HEK293 (cell line): ENCODE measurements around the gene BTBD19.

Experiments
- BCL11B ChIP-seq: fragments of 450-650 bp; formaldehyde crosslinking; IDR thresholded peaks from 2 replicates; pipeline ENCODE4 v1.5.1; 2016; ENCODE audit warnings: low read depth, missing biosample characterization, missing genetic modification characterization
- GLIS1 ChIP-seq: fragments of 450-650 bp; formaldehyde crosslinking; IDR thresholded peaks from 2 replicates; pipeline ENCODE4 v1.5.1; 2016; ENCODE audit warnings: missing biosample characterization, missing genetic modification characterization
- GLIS2 ChIP-seq: fragments of 450-650 bp; formaldehyde crosslinking; IDR thresholded peaks from 2 replicates; pipeline ENCODE4 v1.5.1; 2016; ENCODE audit warnings: missing biosample characterization, missing genetic modification characterization
- IKZF3 ChIP-seq: fragments of 450-650 bp; IDR thresholded peaks from 2 replicates; pipeline ENCODE4 v1.5.0; 2018; ENCODE audit warnings: missing biosample characterization, mild to moderate bottlenecking, missing genetic modification characterization, moderate library complexity
- KLF16 ChIP-seq: fragments of 450-650 bp; formaldehyde crosslinking; IDR thresholded peaks from 2 replicates; pipeline ENCODE4 v1.5.1; 2017; ENCODE audit warnings: missing biosample characterization, missing genetic modification characterization
- MEIS1 ChIP-seq: sonication (generic); formaldehyde crosslinking; IDR thresholded peaks from 2 replicates; pipeline ENCODE4 v1.8.1; 2022; ENCODE audit warnings: missing genetic modification reagents, mild to moderate bottlenecking, borderline replicate concordance
- MZF1 ChIP-seq: fragments of 450-650 bp; formaldehyde crosslinking; IDR thresholded peaks from 2 replicates; pipeline ENCODE4 v1.5.1; 2017; ENCODE audit warnings: missing biosample characterization, missing genetic modification characterization, borderline replicate concordance
- SALL2 ChIP-seq: fragments of 450-650 bp; formaldehyde crosslinking; IDR thresholded peaks from 2 replicates; pipeline ENCODE4 v1.5.0; 2017; ENCODE audit warnings: missing biosample characterization, mild to moderate bottlenecking, missing genetic modification characterization, borderline replicate concordance
- SP2 ChIP-seq: fragments of 450-650 bp; formaldehyde crosslinking; IDR thresholded peaks from 2 replicates; pipeline ENCODE4 v1.5.1; 2016; ENCODE audit warnings: missing biosample characterization, missing genetic modification characterization
- TCF7L2 ChIP-seq: IDR thresholded peaks from 2 replicates; pipeline ENCODE4 v1.6.1; 2011; ENCODE audit warnings: low read depth, mild to moderate bottlenecking, inconsistent platforms, low read length, moderate library complexity, borderline replicate concordance
- ZBTB7A ChIP-seq: fragments of 450-650 bp; formaldehyde crosslinking; IDR thresholded peaks from 2 replicates; pipeline ENCODE4 v1.5.1; 2016; ENCODE audit warnings: low read depth, missing biosample characterization, missing genetic modification characterization
- ZFP37 ChIP-seq: fragments of 450-650 bp; formaldehyde crosslinking; IDR thresholded peaks from 2 replicates; pipeline ENCODE4 v1.5.1; 2016; ENCODE audit warnings: missing biosample characterization, missing genetic modification characterization
- ZFP69B ChIP-seq: fragments of 450-650 bp; formaldehyde crosslinking; IDR thresholded peaks from 2 replicates; pipeline ENCODE4 v1.5.1; 2016; ENCODE audit warnings: missing biosample characterization, missing genetic modification characterization
- ZNF140 ChIP-seq: fragments of 450-650 bp; formaldehyde crosslinking; IDR thresholded peaks from 2 replicates; pipeline ENCODE4 v1.5.1; 2016; ENCODE audit warnings: missing biosample characterization, missing genetic modification characterization
- ZNF214 ChIP-seq: fragments of 450-650 bp; formaldehyde crosslinking; IDR thresholded peaks from 2 replicates; pipeline ENCODE4 v1.5.1; 2017; ENCODE audit warnings: missing biosample characterization, mild to moderate bottlenecking, missing genetic modification characterization, borderline replicate concordance
- ZNF221 ChIP-seq: fragments of 450-650 bp; formaldehyde crosslinking; IDR thresholded peaks from 2 replicates; pipeline ENCODE4 v1.5.1; 2017; ENCODE audit warnings: missing biosample characterization, missing genetic modification characterization, borderline replicate concordance
- ZNF23 ChIP-seq: fragments of 450-650 bp; formaldehyde crosslinking; IDR thresholded peaks from 2 replicates; pipeline ENCODE4 v1.5.1; 2016; ENCODE audit warnings: missing biosample characterization, missing genetic modification characterization, borderline replicate concordance
- ZNF266 ChIP-seq: fragments of 450-650 bp; formaldehyde crosslinking; IDR thresholded peaks from 2 replicates; pipeline ENCODE4 v1.5.1; 2016; ENCODE audit warnings: missing biosample characterization, missing genetic modification characterization, low read depth
- ZNF391 ChIP-seq: fragments of 450-650 bp; formaldehyde crosslinking; IDR thresholded peaks from 2 replicates; pipeline ENCODE4 v1.5.1; 2016; ENCODE audit warnings: low read depth, missing biosample characterization, missing genetic modification characterization, borderline replicate concordance
- ZNF404 ChIP-seq: fragments of 450-650 bp; formaldehyde crosslinking; IDR thresholded peaks from 2 replicates; pipeline ENCODE4 v1.5.1; 2017; ENCODE audit warnings: missing biosample characterization, missing genetic modification characterization
- ZNF514 ChIP-seq: fragments of 450-650 bp; formaldehyde crosslinking; IDR thresholded peaks from 2 replicates; pipeline ENCODE4 v1.5.1; 2016; ENCODE audit warnings: missing biosample characterization, missing genetic modification characterization
- ZNF558 ChIP-seq: fragments of 450-650 bp; formaldehyde crosslinking; IDR thresholded peaks from 2 replicates; pipeline ENCODE4 v1.5.1; 2016; ENCODE audit warnings: missing biosample characterization, missing genetic modification characterization
- ZNF621 ChIP-seq: fragments of 450-650 bp; formaldehyde crosslinking; IDR thresholded peaks from 2 replicates; pipeline ENCODE4 v1.5.1; 2017; ENCODE audit warnings: missing biosample characterization, missing genetic modification characterization
- ZNF624 ChIP-seq: fragments of 450-650 bp; formaldehyde crosslinking; IDR thresholded peaks from 2 replicates; pipeline ENCODE4 v1.5.1; 2017; ENCODE audit warnings: missing biosample characterization, missing genetic modification characterization
- ZNF768 ChIP-seq: fragments of 450-650 bp; formaldehyde crosslinking; IDR thresholded peaks from 2 replicates; pipeline ENCODE4 v1.5.1; 2018; ENCODE audit warnings: missing biosample characterization, mild to moderate bottlenecking, missing genetic modification characterization
- ZNF785 ChIP-seq: fragments of 450-650 bp; formaldehyde crosslinking; IDR thresholded peaks from 2 replicates; pipeline ENCODE4 v1.5.1; 2016; ENCODE audit warnings: missing biosample characterization, missing genetic modification characterization
- ZNF792 ChIP-seq: fragments of 450-650 bp; formaldehyde crosslinking; IDR thresholded peaks from 2 replicates; pipeline ENCODE4 v1.5.1; 2016; ENCODE audit warnings: missing biosample characterization, missing genetic modification characterization
- TF ChIP-seq, protein P1 (sequence below): fragments of 450-650 bp; formaldehyde crosslinking; IDR thresholded peaks from 2 replicates; pipeline ENCODE4 v1.5.1; 2016; ENCODE audit warnings: missing biosample characterization, missing genetic modification characterization
- TF ChIP-seq, protein P2 (sequence below): fragments of 450-650 bp; formaldehyde crosslinking; IDR thresholded peaks from 2 replicates; pipeline ENCODE4 v1.5.1; 2016; ENCODE audit warnings: missing biosample characterization, missing genetic modification characterization, borderline replicate concordance
- TF ChIP-seq, protein P3 (sequence below): fragments of 450-650 bp; formaldehyde crosslinking; IDR thresholded peaks from 2 replicates; pipeline ENCODE4 v1.5.1; 2016; ENCODE audit warnings: missing biosample characterization, missing genetic modification characterization
- TF ChIP-seq, protein P4 (sequence below): fragments of 450-650 bp; formaldehyde crosslinking; IDR thresholded peaks from 2 replicates; pipeline ENCODE4 v1.5.1; 2016; ENCODE audit warnings: missing biosample characterization, missing genetic modification characterization
- TF ChIP-seq, protein P5 (sequence below): fragments of 450-650 bp; formaldehyde crosslinking; optimal IDR thresholded peaks from 2 replicates; pipeline ENCODE3; 2016; ENCODE audit warnings: missing biosample characterization, mild to moderate bottlenecking, missing genetic modification characterization

The BTBD19 gene

DNA sequence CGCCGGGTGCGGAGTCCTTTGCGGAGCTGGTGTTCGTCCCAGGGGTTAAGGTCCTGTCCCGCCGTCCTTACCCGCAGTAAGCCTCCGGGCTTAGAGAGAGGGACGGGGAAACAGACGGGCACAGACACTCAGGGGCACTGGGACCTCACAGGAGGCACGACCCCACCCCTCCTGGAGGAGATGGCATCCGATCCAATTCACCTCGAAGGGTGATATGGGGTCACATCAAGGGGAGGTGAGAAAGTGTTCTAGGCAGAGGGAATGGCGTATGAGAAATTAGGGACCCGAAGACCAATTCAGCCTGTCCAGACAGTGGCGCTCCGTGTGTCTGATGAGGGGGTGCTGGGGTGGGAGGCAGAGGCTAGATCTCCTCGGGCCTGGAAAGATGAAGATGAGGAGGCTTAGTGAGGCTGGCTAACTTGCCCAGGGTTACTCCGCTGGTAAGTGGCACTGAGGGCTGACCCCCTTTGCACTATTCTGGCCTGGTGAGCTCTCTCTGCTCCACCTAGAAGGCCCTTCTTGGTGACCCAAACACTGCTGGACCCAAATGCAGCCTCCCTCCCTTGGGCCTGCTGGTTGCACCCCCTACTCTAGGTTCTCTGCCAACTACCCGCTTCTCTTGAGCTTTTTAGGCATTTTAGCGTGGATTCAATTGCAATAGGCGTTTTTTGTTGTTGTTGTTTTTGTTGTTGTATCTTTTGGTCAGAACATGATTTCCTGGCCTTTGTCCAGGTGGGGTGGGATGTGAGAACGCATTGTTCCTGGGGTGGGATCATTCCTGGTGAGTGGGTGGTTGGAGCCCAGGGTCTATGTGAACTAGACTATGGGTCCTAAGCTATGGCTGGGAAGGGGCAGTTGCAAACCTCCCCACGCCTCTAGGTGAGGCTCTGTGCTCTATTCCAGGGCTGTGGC lies 12.3 kb downstream of the BTBD19 start (continued):
- TF ChIP-seq, protein P1, sequence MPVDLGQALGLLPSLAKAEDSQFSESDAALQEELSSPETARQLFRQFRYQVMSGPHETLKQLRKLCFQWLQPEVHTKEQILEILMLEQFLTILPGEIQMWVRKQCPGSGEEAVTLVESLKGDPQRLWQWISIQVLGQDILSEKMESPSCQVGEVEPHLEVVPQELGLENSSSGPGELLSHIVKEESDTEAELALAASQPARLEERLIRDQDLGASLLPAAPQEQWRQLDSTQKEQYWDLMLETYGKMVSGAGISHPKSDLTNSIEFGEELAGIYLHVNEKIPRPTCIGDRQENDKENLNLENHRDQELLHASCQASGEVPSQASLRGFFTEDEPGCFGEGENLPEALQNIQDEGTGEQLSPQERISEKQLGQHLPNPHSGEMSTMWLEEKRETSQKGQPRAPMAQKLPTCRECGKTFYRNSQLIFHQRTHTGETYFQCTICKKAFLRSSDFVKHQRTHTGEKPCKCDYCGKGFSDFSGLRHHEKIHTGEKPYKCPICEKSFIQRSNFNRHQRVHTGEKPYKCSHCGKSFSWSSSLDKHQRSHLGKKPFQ = no peak
- TF ChIP-seq, protein P2, sequence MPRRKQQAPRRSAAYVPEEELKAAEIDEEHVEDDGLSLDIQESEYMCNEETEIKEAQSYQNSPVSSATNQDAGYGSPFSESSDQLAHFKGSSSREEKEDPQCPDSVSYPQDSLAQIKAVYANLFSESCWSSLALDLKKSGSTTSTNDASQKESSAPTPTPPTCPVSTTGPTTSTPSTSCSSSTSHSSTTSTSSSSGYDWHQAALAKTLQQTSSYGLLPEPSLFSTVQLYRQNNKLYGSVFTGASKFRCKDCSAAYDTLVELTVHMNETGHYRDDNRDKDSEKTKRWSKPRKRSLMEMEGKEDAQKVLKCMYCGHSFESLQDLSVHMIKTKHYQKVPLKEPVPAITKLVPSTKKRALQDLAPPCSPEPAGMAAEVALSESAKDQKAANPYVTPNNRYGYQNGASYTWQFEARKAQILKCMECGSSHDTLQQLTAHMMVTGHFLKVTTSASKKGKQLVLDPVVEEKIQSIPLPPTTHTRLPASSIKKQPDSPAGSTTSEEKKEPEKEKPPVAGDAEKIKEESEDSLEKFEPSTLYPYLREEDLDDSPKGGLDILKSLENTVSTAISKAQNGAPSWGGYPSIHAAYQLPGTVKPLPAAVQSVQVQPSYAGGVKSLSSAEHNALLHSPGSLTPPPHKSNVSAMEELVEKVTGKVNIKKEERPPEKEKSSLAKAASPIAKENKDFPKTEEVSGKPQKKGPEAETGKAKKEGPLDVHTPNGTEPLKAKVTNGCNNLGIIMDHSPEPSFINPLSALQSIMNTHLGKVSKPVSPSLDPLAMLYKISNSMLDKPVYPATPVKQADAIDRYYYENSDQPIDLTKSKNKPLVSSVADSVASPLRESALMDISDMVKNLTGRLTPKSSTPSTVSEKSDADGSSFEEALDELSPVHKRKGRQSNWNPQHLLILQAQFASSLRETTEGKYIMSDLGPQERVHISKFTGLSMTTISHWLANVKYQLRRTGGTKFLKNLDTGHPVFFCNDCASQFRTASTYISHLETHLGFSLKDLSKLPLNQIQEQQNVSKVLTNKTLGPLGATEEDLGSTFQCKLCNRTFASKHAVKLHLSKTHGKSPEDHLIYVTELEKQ (tag by site-specific recombination) = no peak
- TF ChIP-seq, protein P3, sequence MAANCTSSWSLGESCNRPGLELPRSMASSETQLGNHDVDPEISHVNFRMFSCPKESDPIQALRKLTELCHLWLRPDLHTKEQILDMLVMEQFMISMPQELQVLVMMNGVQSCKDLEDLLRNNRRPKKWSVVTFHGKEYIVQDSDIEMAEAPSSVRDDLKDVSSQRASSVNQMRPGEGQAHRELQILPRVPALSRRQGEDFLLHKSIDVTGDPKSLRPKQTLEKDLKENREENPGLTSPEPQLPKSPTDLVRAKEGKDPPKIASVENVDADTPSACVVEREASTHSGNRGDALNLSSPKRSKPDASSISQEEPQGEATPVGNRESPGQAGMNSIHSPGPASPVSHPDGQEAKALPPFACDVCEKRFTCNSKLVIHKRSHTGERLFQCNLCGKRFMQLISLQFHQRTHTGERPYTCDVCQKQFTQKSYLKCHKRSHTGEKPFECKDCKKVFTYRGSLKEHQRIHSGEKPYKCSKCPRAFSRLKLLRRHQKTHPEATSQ (tag by site-specific recombination) = no peak
- TF ChIP-seq GLIS2 (tag by site-specific recombination) = peak; percentile 91
- no peak for TF ChIP-seq MZF1 (tag by site-specific recombination)
- TF ChIP-seq ZNF23 (tag by site-specific recombination) = no peak
- TF ChIP-seq, protein P4, sequence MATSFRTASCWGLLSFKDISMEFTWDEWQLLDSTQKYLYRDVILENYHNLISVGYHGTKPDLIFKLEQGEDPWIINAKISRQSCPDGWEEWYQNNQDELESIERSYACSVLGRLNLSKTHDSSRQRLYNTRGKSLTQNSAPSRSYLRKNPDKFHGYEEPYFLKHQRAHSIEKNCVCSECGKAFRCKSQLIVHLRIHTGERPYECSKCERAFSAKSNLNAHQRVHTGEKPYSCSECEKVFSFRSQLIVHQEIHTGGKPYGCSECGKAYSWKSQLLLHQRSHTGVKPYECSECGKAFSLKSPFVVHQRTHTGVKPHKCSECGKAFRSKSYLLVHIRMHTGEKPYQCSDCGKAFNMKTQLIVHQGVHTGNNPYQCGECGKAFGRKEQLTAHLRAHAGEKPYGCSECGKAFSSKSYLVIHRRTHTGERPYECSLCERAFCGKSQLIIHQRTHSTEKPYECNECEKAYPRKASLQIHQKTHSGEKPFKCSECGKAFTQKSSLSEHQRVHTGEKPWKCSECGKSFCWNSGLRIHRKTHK (tag by site-specific recombination) = no peak
- no peak for TF ChIP-seq SALL2 (tag by site-specific recombination)
- TF ChIP-seq ZNF785 (tag by site-specific recombination) = no peak
- no peak for TF ChIP-seq TCF7L2
- TF ChIP-seq ZNF621 (tag by site-specific recombination) = no peak
- TF ChIP-seq ZNF140 (tag by site-specific recombination) = no peak
- TF ChIP-seq KLF16 (tag by site-specific recombination) = peak; percentile 12; the same call in 1 of the 2 replicates
- TF ChIP-seq ZBTB7A (tag by site-specific recombination) = no peak
- TF ChIP-seq, protein P5, sequence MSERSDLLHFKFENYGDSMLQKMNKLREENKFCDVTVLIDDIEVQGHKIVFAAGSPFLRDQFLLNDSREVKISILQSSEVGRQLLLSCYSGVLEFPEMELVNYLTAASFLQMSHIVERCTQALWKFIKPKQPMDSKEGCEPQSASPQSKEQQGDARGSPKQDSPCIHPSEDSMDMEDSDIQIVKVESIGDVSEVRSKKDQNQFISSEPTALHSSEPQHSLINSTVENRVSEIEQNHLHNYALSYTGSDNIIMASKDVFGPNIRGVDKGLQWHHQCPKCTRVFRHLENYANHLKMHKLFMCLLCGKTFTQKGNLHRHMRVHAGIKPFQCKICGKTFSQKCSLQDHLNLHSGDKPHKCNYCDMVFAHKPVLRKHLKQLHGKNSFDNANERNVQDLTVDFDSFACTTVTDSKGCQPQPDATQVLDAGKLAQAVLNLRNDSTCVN (tag by site-specific recombination) = peak; percentile 38
- TF ChIP-seq ZNF214 (tag by site-specific recombination) = no peak
- TF ChIP-seq ZNF558 (tag by site-specific recombination) = no peak
- peak; percentile 56 for TF ChIP-seq GLIS1 (tag by site-specific recombination)
- no peak for TF ChIP-seq BCL11B (tag by site-specific recombination)
- TF ChIP-seq ZNF266 (tag by site-specific recombination) = no peak
- TF ChIP-seq ZNF221 (tag by site-specific recombination) = no peak
- no peak for TF ChIP-seq ZNF792 (tag by site-specific recombination)
- no peak for TF ChIP-seq ZNF624 (tag by site-specific recombination)
- no peak for TF ChIP-seq IKZF3
- TF ChIP-seq ZFP69B (tag by site-specific recombination) = no peak
- no peak for TF ChIP-seq ZNF514 (tag by site-specific recombination)
- no peak for TF ChIP-seq SP2 (tag by site-specific recombination)
- TF ChIP-seq ZFP37 = no peak
- TF ChIP-seq ZNF768 (tag by site-specific recombination) = no peak
- TF ChIP-seq ZNF391 (tag by site-specific recombination) = no peak
- no peak for TF ChIP-seq MEIS1
- no peak for TF ChIP-seq ZNF404 (tag by site-specific recombination)
